DMS153 treated with DMSO at 0.1 percent for 48 hours (cell line): ENCODE results near the gene IFFO2.

Experiments used
- DNase-seq: peaks from one replicate; lab custom pipeline; 2025; ENCODE audit not compliant: unreplicated experiment; lab: John Stamatoyannopoulos, UW

IFFO2 gene

GRCh38 chr1:18972991-18973390, 16.5 kb upstream of the IFFO2 start:
- no peak for DNase-seq

GRCh38 chr1:18972531-18972930, 16.1 kb upstream of the IFFO2 start:
- DNase-seq: no peak

- DNase-seq: no peak
Measured at GRCh38 chr1:18970762-18971161, 14.3 kb upstream of the IFFO2 start.

GRCh38 chr1:18970358-18970757, 13.9 kb upstream of the IFFO2 start:
- DNase-seq: no peak

GRCh38 chr1:18967066-18967690, 10.7 kb upstream of the IFFO2 start:
- no peak for DNase-seq

GRCh38 chr1:18965206-18966173, 9.0 kb upstream of the IFFO2 start:
- DNase-seq: no peak

- no peak for DNase-seq
Measured at GRCh38 chr1:18963968-18964367, 7.5 kb upstream of the IFFO2 start.

GRCh38 chr1:18962855-18963737, 6.6 kb upstream of the IFFO2 start:
- no peak for DNase-seq

- DNase-seq: no peak
Measured at GRCh38 chr1:18962121-18962721, 5.7 kb upstream of the IFFO2 start.

GRCh38 chr1:18960821-18961220, 4.3 kb upstream of the IFFO2 start:
- DNase-seq: no peak

GRCh38 chr1:18960409-18960808, 3.9 kb upstream of the IFFO2 start:
- DNase-seq: no peak

- no peak for DNase-seq
Measured at GRCh38 chr1:18959591-18959990, 3.1 kb upstream of the IFFO2 start.

- DNase-seq: no peak
Measured at GRCh38 chr1:18957532-18958300, 1.2 kb upstream of the IFFO2 start.

- no peak for DNase-seq
Measured at GRCh38 chr1:18957136-18957521, 653 bp upstream of the IFFO2 start.

GRCh38 chr1:18955441-18956192, 859 bp downstream of the IFFO2 start:
- no peak for DNase-seq

GRCh38 chr1:18955131-18955440, 1.4 kb downstream of the IFFO2 start:
- DNase-seq: no peak

GRCh38 chr1:18954270-18955071, 2.0 kb downstream of the IFFO2 start:
- DNase-seq: no peak

GRCh38 chr1:18953731-18954231, 2.7 kb downstream of the IFFO2 start:
- DNase-seq: no peak
